HG03280 (cell line): ENCODE data around the gene PCNA.
"Not testable (repeated sequence)": the region's sequence is repeated elsewhere in the genome, so short reads cannot be mapped to it uniquely, and the experiment has no call there.

Experiments used
- ATAC-seq: cut with Tn5 transposase; IDR thresholded peaks from one replicate; pipeline ENCODE4 v1.9.1; 2021; ENCODE audit warnings: mild to moderate bottlenecking, moderate library complexity; ENCODE audit not compliant: unreplicated experiment

Gene PCNA

DNA sequence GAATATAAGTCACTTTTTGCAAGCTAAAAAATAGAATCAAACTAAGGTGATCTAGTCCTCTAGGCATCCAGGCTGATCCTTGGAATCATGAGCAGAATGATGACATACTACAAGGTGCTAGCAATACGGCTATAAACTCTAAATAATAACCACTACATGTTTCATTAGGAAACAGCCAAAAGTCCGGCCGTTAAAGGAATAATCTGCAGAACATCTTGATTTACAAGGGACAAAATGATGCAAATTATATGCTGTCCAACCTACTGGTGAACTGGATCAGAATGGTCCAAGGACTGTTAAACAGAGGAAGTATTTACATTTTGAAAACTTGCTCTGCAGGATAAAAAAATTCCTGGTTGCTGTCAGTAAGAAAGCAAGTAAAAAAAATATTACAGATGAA, 19.8 kb downstream of the PCNA start:
- ATAC-seq = not testable (repeated sequence)

DNA sequence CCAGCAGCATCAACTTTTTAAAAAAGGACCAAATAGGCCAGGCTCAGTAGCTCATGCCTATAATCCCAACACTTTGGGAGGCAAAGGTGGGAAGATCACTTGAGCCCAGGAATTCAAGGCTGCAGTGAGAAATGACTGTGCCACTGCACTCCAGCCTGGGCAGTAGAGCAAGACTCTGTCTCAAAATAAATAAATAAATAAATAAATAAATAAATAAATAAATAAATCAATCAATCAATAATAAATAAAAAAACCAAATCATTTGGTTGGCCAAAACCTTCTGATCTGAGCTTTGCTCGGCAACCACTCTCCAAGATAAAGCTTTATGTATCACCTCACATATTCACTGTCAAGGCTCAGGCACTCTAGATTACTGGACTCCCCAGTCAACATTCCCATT, 20.7 kb downstream of the PCNA start:
- not testable (repeated sequence) for ATAC-seq

DNA sequence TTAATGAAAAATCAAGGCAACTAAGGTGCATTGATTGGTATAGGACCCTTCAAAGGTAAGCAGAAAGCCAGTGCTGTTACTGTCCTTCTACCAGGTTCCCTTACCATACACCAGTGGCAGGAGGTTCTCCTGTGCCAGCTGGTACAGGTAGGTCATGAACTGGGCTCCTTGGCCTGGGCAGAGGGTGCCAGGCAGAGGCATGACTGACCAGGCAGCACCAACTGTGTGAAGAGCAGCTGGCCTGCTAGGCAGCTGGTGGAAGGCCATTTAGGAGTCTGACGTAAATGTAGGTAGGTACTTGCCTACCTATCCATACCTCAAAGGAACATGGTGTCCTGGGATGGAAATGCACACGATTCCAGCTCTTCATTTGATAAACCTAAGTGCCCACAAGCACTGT, 23.3 kb downstream of the PCNA start:
- no peak for ATAC-seq

DNA sequence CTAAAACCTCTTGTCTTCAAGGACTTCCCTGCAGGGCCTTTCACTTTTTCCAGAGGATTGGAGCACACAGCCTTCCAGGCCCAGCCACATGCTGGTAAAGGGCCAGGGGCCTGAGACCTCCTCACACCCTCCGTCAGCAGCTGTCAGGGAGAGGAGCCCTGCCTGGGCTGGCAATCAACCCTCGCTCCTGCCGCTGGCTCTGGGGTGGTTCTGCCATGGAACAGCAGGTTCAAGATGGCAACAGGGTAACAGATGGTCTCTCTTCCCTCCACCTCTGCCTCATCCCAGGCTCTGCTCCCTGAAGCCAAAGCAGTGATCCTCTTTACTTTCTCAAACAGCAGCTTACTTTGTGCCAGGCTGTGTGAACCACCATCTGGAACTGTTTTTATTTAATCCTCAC, 23.8 kb downstream of the PCNA start:
- no peak for ATAC-seq

DNA sequence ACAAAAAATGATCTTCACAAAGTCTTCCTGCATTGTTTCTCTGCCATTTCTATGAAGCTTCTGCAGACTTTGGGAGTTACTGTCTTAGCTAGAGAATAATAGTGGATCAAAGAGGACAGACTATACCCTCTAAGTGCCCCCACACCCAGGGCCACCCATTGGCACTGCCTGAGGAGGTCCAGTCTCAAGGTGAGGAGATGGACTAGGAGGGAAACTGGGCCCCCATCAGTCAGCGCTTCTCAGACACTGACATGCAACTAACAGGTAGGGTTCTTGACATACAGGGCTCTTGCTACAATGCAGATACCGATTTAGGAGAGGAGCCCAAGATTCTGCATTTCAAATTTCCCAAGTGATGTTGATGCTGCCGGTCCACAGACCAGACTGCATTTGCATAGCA, 24.3 kb downstream of the PCNA start:
- ATAC-seq = no peak

GRCh38 chr20:5092765-5093339, 26.9 kb downstream of the PCNA start:
- ATAC-seq = no peak

- no peak for ATAC-seq
These were observed 27.9 kb downstream of the PCNA start for GRCh38 chr20:5091902-5092301.

- no peak for ATAC-seq
These were observed 29.6 kb downstream of the PCNA start for GRCh38 chr20:5090191-5090590.

GRCh38 chr20:5088688-5089087, 31.1 kb downstream of the PCNA start:
- ATAC-seq = no peak

- no peak for ATAC-seq
These were observed 34.4 kb downstream of the PCNA start for GRCh38 chr20:5085380-5085779.

- ATAC-seq = peak; percentile 29
These were observed 39.3 kb downstream of the PCNA start for GRCh38 chr20:5080384-5080877.

DNA sequence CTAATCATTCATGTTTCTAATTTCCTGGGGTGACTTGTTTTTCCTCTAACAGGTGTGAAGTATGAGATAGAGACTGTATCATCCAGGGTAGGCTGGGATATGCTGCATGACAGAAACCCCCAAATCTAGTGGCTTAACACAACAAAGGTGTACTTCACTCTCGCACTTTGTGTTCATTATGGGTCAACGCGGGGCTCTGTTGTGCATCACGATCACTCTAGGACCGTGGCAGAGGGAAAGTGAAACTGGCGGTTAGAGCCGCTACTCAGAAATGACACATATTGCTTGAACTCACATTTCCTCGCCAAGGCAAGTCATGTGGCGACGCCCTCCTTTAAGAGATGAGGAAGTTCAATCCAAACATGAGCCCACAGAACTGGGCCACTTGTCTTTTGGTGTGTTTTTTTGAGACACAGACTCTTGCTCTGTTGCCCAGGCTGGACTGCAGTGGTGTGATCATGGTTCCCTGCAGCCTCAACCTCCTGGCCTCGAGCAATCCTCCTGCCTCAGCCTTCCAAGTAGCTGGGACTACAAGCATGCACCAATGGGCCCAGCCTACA, 41.3 kb downstream of the PCNA start:
- peak; percentile 94 for ATAC-seq

GRCh38 chr20:5077761-5078387, 41.9 kb downstream of the PCNA start:
- peak; percentile 4 for ATAC-seq

DNA sequence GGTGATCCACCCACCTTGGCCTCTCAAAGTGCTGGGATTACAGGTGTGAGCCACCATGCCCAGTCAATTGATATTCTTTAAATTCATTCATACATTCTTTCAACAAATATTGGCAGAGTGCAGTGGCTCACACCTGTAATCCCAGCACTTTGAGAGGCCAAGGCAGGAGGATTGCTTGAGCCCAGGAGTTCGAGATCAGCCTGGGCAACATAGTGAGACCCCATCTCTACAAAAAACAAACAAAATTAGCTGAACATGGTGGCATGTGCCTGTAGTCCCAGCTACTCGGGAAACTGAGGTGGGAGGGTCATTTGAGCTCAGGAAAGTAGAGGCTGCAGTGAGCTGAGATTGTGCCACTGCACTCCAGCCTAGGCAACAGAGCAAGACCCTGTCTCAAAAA, 42.8 kb downstream of the PCNA start:
- not testable (repeated sequence) for ATAC-seq

DNA sequence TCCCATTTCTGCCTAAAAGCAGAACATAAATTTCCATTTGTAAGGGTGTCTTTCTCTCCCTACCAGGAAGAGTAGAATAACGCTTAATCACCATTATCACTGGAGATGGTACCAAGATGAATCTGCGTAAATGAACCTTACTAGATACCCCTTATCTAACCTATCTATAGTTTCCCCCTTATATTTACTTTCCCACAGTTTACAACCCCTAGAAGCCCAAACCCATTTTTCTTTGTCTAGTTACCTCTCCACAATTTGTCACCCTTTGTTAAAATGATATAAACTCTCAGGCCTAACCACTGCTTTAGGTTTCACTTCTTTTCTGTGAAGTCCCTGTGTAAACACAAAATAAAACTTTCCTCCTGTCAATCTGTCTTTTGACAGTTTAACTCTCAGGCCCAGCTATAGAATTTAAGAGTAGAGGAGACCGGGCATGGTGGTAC, 45.5 kb downstream of the PCNA start:
- no peak for ATAC-seq

DNA sequence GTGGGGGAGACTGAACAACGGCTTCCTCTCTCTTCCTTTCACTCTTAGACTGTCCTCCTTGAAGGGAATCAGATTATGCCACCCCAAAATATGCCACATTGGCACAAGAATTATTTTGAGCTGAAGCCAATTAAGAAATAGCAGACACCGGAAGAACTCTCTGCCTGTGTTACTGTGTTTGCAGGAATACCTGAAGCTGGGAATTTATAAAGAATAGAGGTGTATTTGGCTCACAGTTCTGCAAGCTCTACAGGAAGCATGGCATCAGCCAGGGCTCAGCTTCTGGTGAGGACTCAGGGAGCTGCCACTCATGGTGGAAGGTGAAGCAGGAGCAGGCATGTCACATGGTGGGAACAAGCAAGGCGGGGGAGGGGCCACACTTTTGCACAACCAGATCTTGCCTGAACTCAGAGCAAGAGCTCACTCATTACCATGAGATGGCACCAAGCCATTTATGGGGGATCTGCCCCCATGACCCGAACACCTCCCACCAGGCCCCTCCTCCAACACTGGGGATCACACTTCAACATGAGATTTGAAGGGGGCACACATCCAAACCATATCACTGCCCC, 46.0 kb downstream of the PCNA start:
- no peak for ATAC-seq

- ATAC-seq = no peak
These were observed 46.8 kb downstream of the PCNA start for GRCh38 chr20:5072756-5073659.

DNA sequence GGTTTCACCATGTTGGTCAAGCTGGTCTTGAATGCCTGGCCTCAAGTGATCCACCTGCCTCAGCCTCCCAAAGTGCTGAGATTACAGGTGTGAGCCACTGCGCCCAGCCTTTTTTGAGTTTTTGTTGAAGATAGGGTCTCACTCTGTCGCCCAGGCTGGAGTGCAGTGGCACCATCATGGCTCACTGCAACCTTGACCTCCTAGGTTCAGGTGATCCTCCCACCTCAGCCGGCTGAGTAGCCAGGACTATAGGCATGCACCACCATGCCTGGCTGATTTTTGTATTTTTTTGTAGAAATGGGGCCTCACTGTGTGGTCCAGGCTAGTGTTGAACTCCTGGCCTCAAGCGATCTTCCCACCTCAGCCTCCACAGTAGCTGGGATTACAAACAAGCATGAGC, 47.8 kb downstream of the PCNA start:
- ATAC-seq = not testable (repeated sequence)

- no peak for ATAC-seq
These were observed 49.2 kb downstream of the PCNA start for GRCh38 chr20:5070570-5070969.

- no peak for ATAC-seq
These were observed 49.7 kb downstream of the PCNA start for GRCh38 chr20:5070081-5070480.
